ENCODE measurements around the gene ERG. TPM values are rescaled to one million over a fixed set of nuclear protein-coding genes. Genes with fewer than 3 reads are reported as not detected.

The ERG gene
- total and polyA plus RNA-seq, 2 of the 13 experiments (the other 11 are each of a cell fraction or from before 2014, with no cell fraction given) = not detected

GRCh38 chr21:38350684-38351083 lies 147.6 kb downstream of the ERG start:
- TF ChIP-seq TBP (CRISPR knock-in tag; IDR thresholded peaks at IDR 0.05) (no peak), GTF2F1 (IDR thresholded peaks at IDR 0.05; ENCODE audit: low read length) (no peak), ZNF143 (CRISPR knock-in tag; IDR thresholded peaks at IDR 0.05) (no peak), PLRG1 (conservative IDR thresholded peaks at IDR 0.05) (no peak), BCL3 (CRISPR knock-in tag; IDR thresholded peaks at IDR 0.05) (no peak), TRIM22 (IDR thresholded peaks at IDR 0.05) (no peak), ZNF530 (CRISPR knock-in tag; IDR thresholded peaks at IDR 0.05; ENCODE audit: low read depth) (no peak), ZEB1 (IDR thresholded peaks at IDR 0.05; ENCODE audit: insufficient replicate concordance, low read depth) (no peak), ZXDC (CRISPR knock-in tag; IDR thresholded peaks at IDR 0.05) (no peak)
- DNase-seq (ENCODE audit: low spot score) = no peak
- ChIA-PET CTCF (ENCODE audit: low intra/inter-chr PET ratio, low total read pairs) (no interaction called here), POLR2A (no interaction called here)
- no peak overlapping the region for H3K4me3 ChIP-seq (replicated peaks in 1 of 3; ENCODE audit: insufficient read depth in 1 of 3, low read depth in 2 of 3, low read length in 3 of 3)
- H3K4me1 ChIP-seq (ENCODE audit: insufficient read depth, low read length) = no peaks in the 10 kb centered on the region
- H3K27ac ChIP-seq (ENCODE audit: extremely low read length, insufficient read depth, low read length) = no peak overlapping the region
- H3K79me2 ChIP-seq (ENCODE audit: insufficient read depth, low read length) = no peaks in the 10 kb centered on the region
- H4K20me1 ChIP-seq (ENCODE audit: insufficient read depth, low read length) = no peaks in the 10 kb centered on the region
- ATAC-seq = no peak
- in situ Hi-C loops (cut with HindIII; ENCODE audit: extremely low pct_ligation_motif_present, low pct_unique_long_range_greater_than_20kb) (loop anchor here (5.0 to 25.0 kb wide), 3 partner anchors 128 to 638 kb away; no protein-coding TSS in a partner anchor), intact Hi-C loops (cut with micrococcal nuclease; ENCODE audit: unreplicated experiment) (no loop called here)
- no peaks in the 10 kb centered on the region for H3K9me3 ChIP-seq (ENCODE audit: low read length)
- H3K4me2 ChIP-seq (ENCODE audit: low read depth, low read length) = no peak overlapping the region
- H3K9ac ChIP-seq (ENCODE audit: insufficient read depth, low read depth, low read length) = no peak overlapping the region
- FAIRE-seq = no peak
- H2AFZ ChIP-seq (ENCODE audit: low read length) = no peak overlapping the region
- peaks cover 0 to 10% of the 10 kb centered on the region in 2 experiments; a peak in 1 of 5 replicates for H3K27me3 ChIP-seq (ENCODE audit: control insufficient read depth in 1 of 2, insufficient read depth in 2 of 2, low read length in 2 of 2)
- no peaks in the 10 kb centered on the region for H3K36me3 ChIP-seq (replicated peaks in 1 of 2; ENCODE audit: control insufficient read depth in 1 of 2, insufficient read depth in 2 of 2, low read length in 2 of 2)
- BruUV-seq (replicated peaks) = no TSS peak
- 37% methylated on average over 3 of the region's 3 CpGs for WGBS (ENCODE audit: low lambda C conversion rate)

Data from HepG2 (cell line).